K562 (cell line): Measurements from ENCODE around the gene ADAM8. TPM values are rescaled to one million over a fixed set of nuclear protein-coding genes. Genes with fewer than 3 reads are reported as not detected.

Experiments used
- ATAC-seq: fragments of 200-7000 bp; cut with Tn5 transposase; 3 replicates; pipeline ENCODE4 v1.9.1; 2020; ENCODE audit warnings: moderate library complexity
- BruUV-seq: library from RNA; stranded (reverse); fragments of 400-500 nt; replicated peaks from 2 replicates; lab custom pipeline; 2021; lab: Mats Ljungman, UMichigan
- CTCF ChIA-PET: fragments of 300-600 bp; formaldehyde crosslinking; extraction: SDS; loops from one replicate; lab custom pipeline; 2021; ENCODE audit warnings: low intra/inter-chr PET ratio; lab: Yijun Ruan, JAX
- POLR2A ChIA-PET: fragments of 300-600, 350-650 bp; sonication (Branson Sonifier 250); formaldehyde crosslinking; extraction: SDS; loops from one replicate; lab custom pipeline; 2021; ENCODE audit warnings: antibody characterized with exemption, inconsistent platforms; lab: Yijun Ruan, JAX
- DNase-seq, 4 experiments: peaks; one replicate each; pipeline versions ENCODE4 v3.0.0 to v3.0.0-alpha.2; 2011 to 2018; ENCODE audit warnings: low spot score in 3 of 4, mixed read lengths in 3 of 4; ENCODE audit errors: extremely low read depth in 1 of 4
- FAIRE-seq: peaks from 2 replicates; lab custom pipeline; 2011; peaks lifted over from hg19 to GRCh38; lab: Jason Lieb, UNC
- H2AFZ ChIP-seq: 2 replicates; pipeline ENCODE4 v1.6.0; 2011; ENCODE audit warnings: low read depth, low read length, control low read depth, inconsistent platforms
- H3K27ac ChIP-seq: fragments of 200-600 bp; 3 replicates; pipeline ENCODE4 v1.8.0; 2011; ENCODE audit warnings: low read depth, mild to moderate bottlenecking, control low read depth, inconsistent platforms, low read length, moderate library complexity, mixed read lengths; ENCODE audit errors: extremely low read depth
- H3K27me3 ChIP-seq, 2 experiments: fragments of 300-600 bp in 1 of 2; 2 replicates in 1 of 2; 3 replicates in 1 of 2; pipeline versions ENCODE4 v1.6.0 to v1.8.0; 2011; ENCODE audit warnings: inconsistent platforms in 2 of 2, low read length in 2 of 2, mild to moderate bottlenecking in 1 of 2, mixed read lengths in 1 of 2, moderate library complexity in 1 of 2; ENCODE audit not compliant: control insufficient read depth in 2 of 2, insufficient read depth in 2 of 2
- H3K36me3 ChIP-seq: fragments of 300-600 bp; 3 replicates; pipeline ENCODE4 v1.8.0; 2011; ENCODE audit warnings: mild to moderate bottlenecking, low read length, inconsistent platforms; ENCODE audit not compliant: control insufficient read depth, insufficient read depth
- H3K4me1 ChIP-seq, 2 experiments: fragments of 200-600 bp in 1 of 2; replicated peaks in 1 of 2; 2 replicates in 1 of 2; 3 replicates in 1 of 2; pipeline versions ENCODE4 v1.5.1 to v1.8.0; 2011; ENCODE audit warnings: inconsistent platforms in 2 of 2, low read length in 2 of 2, mild to moderate bottlenecking in 1 of 2, mixed read lengths in 1 of 2, moderate library complexity in 1 of 2; ENCODE audit not compliant: control insufficient read depth in 2 of 2, insufficient read depth in 2 of 2
- H3K4me2 ChIP-seq: 2 replicates; pipeline ENCODE4 v1.6.1; 2011; ENCODE audit warnings: low read length, control low read depth, inconsistent platforms, mixed read lengths; ENCODE audit not compliant: insufficient read depth
- H3K4me3 ChIP-seq: fragments of 200-600 bp; sonication (generic), shearing (Covaris generic); 2 replicates; pipeline ENCODE4 v1.5.1; 2016; ENCODE audit warnings: control low read depth, inconsistent platforms
- H3K79me2 ChIP-seq: fragments of 200-600 bp; 3 replicates; pipeline ENCODE4 v1.8.0; 2011; ENCODE audit warnings: low read length, inconsistent platforms; ENCODE audit not compliant: control insufficient read depth, insufficient read depth
- H3K9ac ChIP-seq, 2 experiments: 2 replicates each; pipeline versions ENCODE4 v1.6.0 to v1.6.1; 2011; ENCODE audit warnings: low read depth in 2 of 2, low read length in 2 of 2, control low read depth in 1 of 2, inconsistent platforms in 1 of 2, mild to moderate bottlenecking in 1 of 2, mixed read lengths in 1 of 2; ENCODE audit not compliant: insufficient read depth in 1 of 2
- H3K9me1 ChIP-seq: one replicate; pipeline ENCODE4 v1.6.0; 2011; ENCODE audit warnings: inconsistent platforms, mild to moderate bottlenecking, low read length, moderate library complexity; ENCODE audit not compliant: control insufficient read depth, insufficient read depth
- H3K9me3 ChIP-seq: replicated peaks from 2 replicates; pipeline ENCODE4 v1.5.1; 2011; ENCODE audit warnings: low read depth, low read length, inconsistent platforms; ENCODE audit not compliant: control insufficient read depth, insufficient read depth
- H4K20me1 ChIP-seq: replicated peaks from 2 replicates; pipeline ENCODE4 v1.6.1; 2011; ENCODE audit warnings: low read length, inconsistent platforms, mixed read lengths; ENCODE audit not compliant: control insufficient read depth, insufficient read depth
- CHCHD3 ChIP-seq: fragments of 250-450 bp; sonication (Bioruptor Pico); IDR thresholded peaks from 2 replicates; pipeline ENCODE4 v2.1.2; 2022; ENCODE audit warnings: mild to moderate bottlenecking
- HOMEZ ChIP-seq: fragments of 250-450 bp; sonication (Bioruptor Pico); IDR thresholded peaks from 2 replicates; pipeline ENCODE4 v1.4.0; 2020; ENCODE audit warnings: mild to moderate bottlenecking, moderate library complexity
- MYC ChIP-seq, 2 experiments: fragments of 250-450 bp in 1 of 2; sonication (Bioruptor Pico) in 1 of 2; IDR thresholded peaks; 2 replicates each; pipeline versions ENCODE4 v1.5.1 to v1.6.1; 2012 to 2021; ENCODE audit warnings: low read depth in 2 of 2, borderline replicate concordance in 1 of 2, improper control_type of control experiment in 1 of 2, low read length in 1 of 2, mild to moderate bottlenecking in 1 of 2, moderate library complexity in 1 of 2
- NR1H2 ChIP-seq: sonication (generic); formaldehyde crosslinking; IDR thresholded peaks from 2 replicates; pipeline ENCODE4 v1.4.0; 2020; ENCODE audit warnings: mild to moderate bottlenecking, missing genetic modification reagents
- ZNF780A ChIP-seq: fragments of 250-450 bp; sonication (Bioruptor Pico); IDR thresholded peaks from 2 replicates; pipeline ENCODE4 v1.5.0; 2021; ENCODE audit warnings: mild to moderate bottlenecking
- ZZZ3 ChIP-seq: fragments of 450-650 bp; IDR thresholded peaks from 2 replicates; pipeline ENCODE4 v1.6.1; 2016; ENCODE audit warnings: antibody characterized with exemption, mild to moderate bottlenecking, moderate library complexity
- WGBS: fragments of 100-300 bp; shearing (Covaris generic); methylation state at CpG from one replicate; pipeline ENCODE4 v1.1.6; 2016; ENCODE audit warnings: low coverage, mixed read lengths; ENCODE audit not compliant: insufficient coverage; ENCODE audit errors: missing lambda C conversion rate; 5-methylcytosine and 5-hydroxymethylcytosine counted together
- in situ Hi-C: fragments of 300-500 bp; cut with MboI; formaldehyde crosslinking; loops from 4 replicates; pipeline ENCODE4 v1.15.0; 2018; ENCODE audit warnings: inconsistent platforms, mixed read lengths
- intact Hi-C: fragments of 100-400 bp; cut with micrococcal nuclease; formaldehyde crosslinking; loops from 2 replicates; pipeline ENCODE4 v1.14.2; 2022
- polyA plus RNA-seq, 8 experiments: library from polyadenylated mRNA; depleted of rRNA in 4 of 8; stranded (reverse) in 5 of 8; unstranded in 3 of 8; fragments of >200 nt; fragmentation: Nextera tagmentation in 2 of 8; fragmentation: Illumina TruSeq in 1 of 8; extraction: Ambion mirVana in 2 of 8; extraction: Trizol in 1 of 8; gene quantifications; 2 replicates each; pipeline versions ENCODE4 v1.2.1 to v1.2.3, GENCODE V29; 2011 to 2014; ENCODE audit warnings: inconsistent platforms in 1 of 8, missing spikeins in 1 of 8
- total RNA-seq, 7 experiments: library from RNA; depleted of rRNA in 6 of 7; stranded (reverse); fragments of >200 nt in 6 of 7; fragmentation: Illumina TruSeq in 2 of 7; extraction: Trizol in 2 of 7; gene quantifications; 2 replicates each; pipeline versions ENCODE4 v1.2.1 to v1.2.3, GENCODE V29; 2011 to 2021; ENCODE audit warnings: low replicate concordance in 1 of 7
- TF ChIP-seq, protein P1 (sequence below): fragments of 450-650 bp; formaldehyde crosslinking; IDR thresholded peaks from 2 replicates; pipeline ENCODE4 v1.4.0; 2020; ENCODE audit warnings: mild to moderate bottlenecking, mixed read lengths
- TF ChIP-seq, protein P2 (sequence below): fragments of 250-450 bp; sonication (Bioruptor Pico); IDR thresholded peaks from 2 replicates; pipeline ENCODE4 v1.5.0; 2021; ENCODE audit warnings: mild to moderate bottlenecking, moderate library complexity
- TF ChIP-seq, protein P3 (sequence below), 2 experiments: IDR thresholded peaks; 2 replicates each; pipeline ENCODE4 v1.6.1; 2011; ENCODE audit warnings: borderline replicate concordance in 1 of 2, control low read depth in 1 of 2, low read depth in 1 of 2, low read length in 1 of 2, mild to moderate bottlenecking in 1 of 2, mixed read lengths in 1 of 2, moderate library complexity in 1 of 2; ENCODE audit not compliant: insufficient read depth in 1 of 2, insufficient read length in 1 of 2, poor library complexity in 1 of 2, severe bottlenecking in 1 of 2; ENCODE audit errors: extremely low read depth in 1 of 2

The ADAM8 gene
- total and polyA plus RNA-seq, 9 of the 15 experiments (the other 6 are each of a cell fraction or from before 2014, with no cell fraction given), result 0.07 to 7.0 (median 1.1) TPM

GRCh38 chr10:133307776-133308420 is 31.2 kb upstream of the ADAM8 start (continued):
- TF ChIP-seq NR1H2, result no peak
- TF ChIP-seq HOMEZ (CRISPR knock-in tag), result no peak
- TF ChIP-seq, protein P1, sequence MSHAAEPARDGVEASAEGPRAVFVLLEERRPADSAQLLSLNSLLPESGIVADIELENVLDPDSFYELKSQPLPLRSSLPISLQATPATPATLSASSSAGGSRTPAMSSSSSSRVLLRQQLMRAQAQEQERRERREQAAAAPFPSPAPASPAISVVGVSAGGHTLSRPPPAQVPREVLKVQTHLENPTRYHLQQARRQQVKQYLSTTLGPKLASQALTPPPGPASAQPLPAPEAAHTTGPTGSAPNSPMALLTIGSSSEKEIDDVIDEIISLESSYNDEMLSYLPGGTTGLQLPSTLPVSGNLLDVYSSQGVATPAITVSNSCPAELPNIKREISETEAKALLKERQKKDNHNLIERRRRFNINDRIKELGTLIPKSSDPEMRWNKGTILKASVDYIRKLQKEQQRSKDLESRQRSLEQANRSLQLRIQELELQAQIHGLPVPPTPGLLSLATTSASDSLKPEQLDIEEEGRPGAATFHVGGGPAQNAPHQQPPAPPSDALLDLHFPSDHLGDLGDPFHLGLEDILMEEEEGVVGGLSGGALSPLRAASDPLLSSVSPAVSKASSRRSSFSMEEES (CRISPR knock-in tag), result no peak
- TF ChIP-seq MYC (IDR thresholded peaks at IDR 0.05; ENCODE audit: low read depth, low read length), result peak; percentile 60; the same call in 1 of the 2 replicates
- TF ChIP-seq MYC (CRISPR knock-in tag; IDR thresholded peaks at IDR 0.05; ENCODE audit: borderline replicate concordance, low read depth), result no peak

GRCh38 chr10:133306941-133307379 is 30.3 kb upstream of the ADAM8 start:
- in situ Hi-C loops, result loop anchor here (5.0 kb wide), 2 partner anchors 60 to 165 kb away; no protein-coding TSS in a partner anchor
- intact Hi-C loops, result no loop called here
- H3K4me2 ChIP-seq, result peak overlapping the region; percentile 92
- WGBS, result 14% methylated on average over 17 of the region's 17 CpGs
- peak overlapping the region; percentile 67; the same call in 1 of the 2 replicates for H3K4me3 ChIP-seq
- DNase-seq, result peak in 2 of 4 experiments; percentile 23 to 71
- H3K27ac ChIP-seq, result peak overlapping the region; percentile 85
- peak overlapping the region; percentile 19; the same call in 1 of the 2 replicates for H2AFZ ChIP-seq
- no peaks in the 10 kb centered on the region for H3K9me1 ChIP-seq
- peak; percentile 40 for ATAC-seq
- H3K27me3 ChIP-seq, result no peaks in the 10 kb centered on the region
- peaks cover 21 to 47% of the 10 kb centered on the region in 2 experiments for H3K4me1 ChIP-seq
- no peaks in the 10 kb centered on the region for H3K9me3 ChIP-seq
- ChIA-PET CTCF (no interaction called here), POLR2A (interaction anchor here (0.7 to 1.4 kb wide), 5 partner anchors 8 to 139 kb away, joined by 3 to 4 read pairs (median 3); no protein-coding TSS in a partner anchor)
- FAIRE-seq, result peak; percentile 61
- no TSS peak for BruUV-seq
- peaks cover 35% of the 10 kb centered on the region; the same call in 2 of the 3 replicates for H3K36me3 ChIP-seq
- peak overlapping the region; percentile 75 to 89 for H3K9ac ChIP-seq
- no peaks in the 10 kb centered on the region; the same call in 1 of the 2 replicates for H4K20me1 ChIP-seq
- H3K79me2 ChIP-seq, result peaks cover 68% of the 10 kb centered on the region
- TF ChIP-seq, protein P2, sequence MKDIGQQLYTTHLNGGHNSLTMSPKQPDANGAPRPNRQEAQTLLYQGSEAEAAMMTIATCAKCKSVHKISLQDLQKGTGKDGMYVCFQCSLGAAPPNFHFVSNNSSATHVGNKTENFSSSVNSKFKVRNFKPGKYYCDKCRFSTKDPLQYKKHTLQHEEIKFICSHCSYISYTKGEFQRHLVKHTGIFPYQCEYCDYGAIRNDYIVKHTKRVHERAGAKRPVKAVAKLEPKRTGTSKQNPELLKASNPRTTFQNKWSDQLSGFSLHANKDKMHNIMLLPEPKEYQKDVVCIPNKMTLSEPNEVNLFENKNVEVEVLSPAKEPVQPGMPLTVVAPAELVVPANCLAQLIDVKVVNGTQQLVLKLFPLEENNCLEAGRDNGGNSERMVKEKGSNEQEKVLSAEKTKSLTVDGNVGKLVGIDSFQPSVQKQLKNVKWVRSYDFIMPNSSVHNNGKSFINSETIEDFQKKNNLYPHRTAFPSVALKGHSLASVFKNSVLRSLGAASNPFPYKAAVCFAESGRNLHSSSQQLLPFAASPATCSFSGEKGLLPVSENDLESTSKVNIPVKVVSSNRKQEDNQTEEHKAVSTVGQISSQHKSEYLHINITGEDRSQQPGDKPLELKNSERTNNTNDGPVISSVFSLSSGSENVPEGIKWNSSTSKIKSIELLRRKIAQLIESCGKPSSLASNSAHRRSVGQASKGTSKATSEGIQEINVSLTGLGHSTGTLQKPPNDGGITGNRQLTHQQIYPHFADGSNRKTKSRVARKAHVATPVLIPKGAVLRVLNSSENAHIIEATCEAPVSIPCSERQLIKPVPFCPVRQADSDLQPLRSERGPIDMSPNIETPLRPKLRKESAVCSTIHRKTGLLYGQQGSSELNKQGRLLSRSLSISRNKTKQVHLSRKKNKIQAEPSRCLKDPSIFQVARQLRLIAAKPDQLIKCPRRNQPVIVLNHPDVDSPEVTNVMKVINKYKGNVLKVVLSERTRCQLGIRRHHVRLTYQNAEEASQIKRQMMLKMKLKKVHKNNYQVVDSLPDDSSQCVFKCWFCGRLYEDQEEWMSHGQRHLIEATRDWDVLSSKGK, result no peak
- TF ChIP-seq, protein P3, sequence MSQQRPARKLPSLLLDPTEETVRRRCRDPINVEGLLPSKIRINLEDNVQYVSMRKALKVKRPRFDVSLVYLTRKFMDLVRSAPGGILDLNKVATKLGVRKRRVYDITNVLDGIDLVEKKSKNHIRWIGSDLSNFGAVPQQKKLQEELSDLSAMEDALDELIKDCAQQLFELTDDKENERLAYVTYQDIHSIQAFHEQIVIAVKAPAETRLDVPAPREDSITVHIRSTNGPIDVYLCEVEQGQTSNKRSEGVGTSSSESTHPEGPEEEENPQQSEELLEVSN (IDR thresholded peaks at IDR 0.05; ENCODE audit: borderline replicate concordance in 1 of 2, extremely low read depth in 1 of 2, insufficient read depth in 1 of 2, insufficient read length in 1 of 2, low read depth in 1 of 2, low read length in 1 of 2, poor library complexity in 1 of 2, severe bottlenecking in 1 of 2), result peak; percentile 44 to 86
- TF ChIP-seq ZZZ3, result no peak
- TF ChIP-seq CHCHD3 (CRISPR knock-in tag), result no peak
- TF ChIP-seq ZNF780A (CRISPR knock-in tag), result no peak
